Measurements from ENCODE around the gene GPI.

GRCh38 chr19:34404109-34404909 is 39.3 kb downstream of the GPI start, which contains the start of gene PDCD2L:
- TF ChIP-seq CTCF (IDR thresholded peaks at IDR 0.05) (no peak), POLR2AphosphoS5 (IDR thresholded peaks at IDR 0.05; ENCODE audit: low read depth, low read length) (peak; percentile 79; the same call in 1 of the 2 replicates), TCF12 (IDR thresholded peaks at IDR 0.05) (no peak), ELF1 (IDR thresholded peaks at IDR 0.05) (no peak), RCOR1 (IDR thresholded peaks at IDR 0.05; ENCODE audit: low read length) (no peak), SIN3A (IDR thresholded peaks at IDR 0.05; ENCODE audit: borderline replicate concordance, low read depth, low read length) (0 out of 2 replicates have a peak, but pooled peaks have one; percentile 9), IRF3 (IDR thresholded peaks at IDR 0.05; ENCODE audit: low read depth, low read length) (no peak)
